H9 (cell line): ENCODE results near the gene FDX1. TPM values are rescaled to one million over a fixed set of nuclear protein-coding genes. Genes with fewer than 3 reads are reported as not detected.

ENCODE experiments used
- DNase-seq: peaks from one replicate; pipeline ENCODE4 v3.0.0-alpha.2; 2017
- H2AFZ ChIP-seq: one replicate; pipeline ENCODE4 v1.6.1; 2013; ENCODE audit warnings: mild to moderate bottlenecking, low read length, control low read depth, moderate library complexity
- H2AK5ac ChIP-seq: 2 replicates; pipeline ENCODE4 v1.6.1; 2013; ENCODE audit warnings: low read length, control low read depth, mixed read lengths; ENCODE audit not compliant: insufficient read length
- H2BK120ac ChIP-seq: one replicate; pipeline ENCODE4 v1.6.1; 2013; ENCODE audit warnings: low read depth, mild to moderate bottlenecking, low read length, control low read depth, inconsistent platforms; ENCODE audit not compliant: poor library complexity, severe bottlenecking
- H2BK12ac ChIP-seq: 2 replicates; pipeline ENCODE4 v1.6.1; 2013; ENCODE audit warnings: low read length, control low read depth, mixed read lengths, low read depth; ENCODE audit not compliant: insufficient read length
- H2BK15ac ChIP-seq: 2 replicates; pipeline ENCODE4 v1.6.1; 2013; ENCODE audit warnings: low read depth, low read length, control low read depth
- H2BK20ac ChIP-seq: one replicate; pipeline ENCODE4 v1.6.1; 2013; ENCODE audit warnings: low read depth, mild to moderate bottlenecking, low read length, control low read depth, inconsistent platforms; ENCODE audit not compliant: poor library complexity, severe bottlenecking
- H2BK5ac ChIP-seq: 2 replicates; pipeline ENCODE4 v1.6.1; 2013; ENCODE audit warnings: low read length, control low read depth, mixed read lengths; ENCODE audit not compliant: insufficient read length
- H3K14ac ChIP-seq: 2 replicates; pipeline ENCODE4 v1.6.1; 2013; ENCODE audit warnings: low read length, control low read depth; ENCODE audit not compliant: insufficient read depth
- H3K18ac ChIP-seq: 2 replicates; pipeline ENCODE4 v1.6.1; 2013; ENCODE audit warnings: low read depth, mild to moderate bottlenecking, mixed read lengths, low read length, control low read depth; ENCODE audit not compliant: insufficient read length
- H3K23ac ChIP-seq: 2 replicates; pipeline ENCODE4 v1.6.1; 2013; ENCODE audit warnings: low read length, control low read depth, mixed read lengths, low read depth; ENCODE audit not compliant: insufficient read length
- H3K23me2 ChIP-seq: 2 replicates; pipeline ENCODE4 v1.6.1; 2013; ENCODE audit warnings: low read depth, mild to moderate bottlenecking, mixed read lengths, low read length, control low read depth; ENCODE audit not compliant: insufficient read length, poor library complexity, severe bottlenecking
- H3K27ac ChIP-seq: 2 replicates; pipeline ENCODE4 v1.5.1; 2013; ENCODE audit warnings: low read length, control low read depth, mixed read lengths, low read depth; ENCODE audit not compliant: insufficient read length
- H3K27me3 ChIP-seq: 2 replicates; pipeline ENCODE4 v1.6.1; 2013; ENCODE audit warnings: low read length, control low read depth, inconsistent platforms; ENCODE audit not compliant: insufficient read depth
- H3K4ac ChIP-seq: 2 replicates; pipeline ENCODE4 v1.6.1; 2013; ENCODE audit warnings: low read depth, mild to moderate bottlenecking, control low read depth, inconsistent platforms, low read length, moderate library complexity
- H3K4me1 ChIP-seq: 2 replicates; pipeline ENCODE4 v1.6.1; 2013; ENCODE audit warnings: low read length, control low read depth, inconsistent platforms; ENCODE audit not compliant: insufficient read depth
- H3K4me2 ChIP-seq: 2 replicates; pipeline ENCODE4 v1.6.1; 2013; ENCODE audit warnings: low read length, control low read depth, mixed read lengths; ENCODE audit not compliant: insufficient read length, insufficient read depth
- H3K56ac ChIP-seq: 2 replicates; pipeline ENCODE4 v1.6.1; 2013; ENCODE audit warnings: low read depth, mild to moderate bottlenecking, mixed read lengths, low read length, control low read depth; ENCODE audit not compliant: insufficient read length
- H3K79me1 ChIP-seq: 2 replicates; pipeline ENCODE4 v1.6.1; 2013; ENCODE audit warnings: low read depth, mild to moderate bottlenecking, moderate library complexity, low read length, control low read depth, inconsistent platforms; ENCODE audit not compliant: insufficient read depth, poor library complexity, severe bottlenecking
- H3K79me2 ChIP-seq: 2 replicates; pipeline ENCODE4 v1.6.1; 2013; ENCODE audit warnings: low read length, control low read depth, inconsistent platforms; ENCODE audit not compliant: insufficient read depth
- H3K9ac ChIP-seq: 2 replicates; pipeline ENCODE4 v1.6.1; 2013; ENCODE audit warnings: low read length, control low read depth, mixed read lengths; ENCODE audit not compliant: insufficient read length; ENCODE audit errors: extremely low read depth
- H3K9me3 ChIP-seq: one replicate; pipeline ENCODE4 v1.6.1; 2013; ENCODE audit warnings: low read depth, low read length, inconsistent platforms; ENCODE audit not compliant: control insufficient read depth
- H3T11ph ChIP-seq: one replicate; pipeline ENCODE4 v1.6.1; 2013; ENCODE audit warnings: mild to moderate bottlenecking, low read length, control low read depth, inconsistent platforms
- H4K20me1 ChIP-seq: one replicate; pipeline ENCODE4 v1.6.1; 2013; ENCODE audit not compliant: control insufficient read depth, insufficient read length, insufficient read depth
- H4K5ac ChIP-seq: 2 replicates; pipeline ENCODE4 v1.6.1; 2013; ENCODE audit warnings: low read depth, mild to moderate bottlenecking, mixed read lengths, low read length, control low read depth; ENCODE audit not compliant: insufficient read length
- H4K8ac ChIP-seq: replicated peaks from 2 replicates; pipeline ENCODE4 v1.6.1; 2013; ENCODE audit warnings: low read length, control low read depth, mixed read lengths, low read depth; ENCODE audit not compliant: insufficient read length
- H4K91ac ChIP-seq: 2 replicates; pipeline ENCODE4 v1.6.1; 2013; ENCODE audit warnings: low read depth, mild to moderate bottlenecking, moderate library complexity, mixed read lengths, low read length, control low read depth; ENCODE audit not compliant: insufficient read length
- H3K27ac Mint-ChIP-seq, 3 experiments: 2 replicates in 2 of 3; 3 replicates in 1 of 3; pipeline ENCODE4 v1.8.0; 2020 to 2021; ENCODE audit warnings: mixed read lengths in 3 of 3, mild to moderate bottlenecking in 1 of 3, moderate library complexity in 1 of 3
- H3K27me3 Mint-ChIP-seq: 2 replicates; pipeline ENCODE4 v1.8.0; 2021; ENCODE audit warnings: low read depth, mild to moderate bottlenecking, moderate library complexity, mixed read lengths
- H3K36me3 Mint-ChIP-seq, 3 experiments: 2 replicates in 2 of 3; 3 replicates in 1 of 3; pipeline ENCODE4 v1.8.0; 2020 to 2021; ENCODE audit warnings: low read depth in 3 of 3, mixed read lengths in 3 of 3; ENCODE audit not compliant: insufficient read depth in 1 of 3
- H3K4me1 Mint-ChIP-seq, 2 experiments: 2 replicates each; pipeline ENCODE4 v1.8.0; 2020; ENCODE audit warnings: mixed read lengths in 2 of 2
- H3K4me3 Mint-ChIP-seq, 2 experiments: 2 replicates in 1 of 2; 3 replicates in 1 of 2; pipeline ENCODE4 v1.8.0; 2020 to 2021; ENCODE audit warnings: mild to moderate bottlenecking in 2 of 2, mixed read lengths in 2 of 2, moderate library complexity in 1 of 2
- H3K9me3 Mint-ChIP-seq, 2 experiments: 2 replicates in 1 of 2; 3 replicates in 1 of 2; pipeline ENCODE4 v1.8.0; 2020; ENCODE audit warnings: mild to moderate bottlenecking in 2 of 2, mixed read lengths in 2 of 2, moderate library complexity in 1 of 2
- CTCF ChIP-seq: fragments of 200-600 bp; sonication (generic); conservative IDR thresholded peaks from 3 replicates; pipeline ENCODE4 v1.8.0; 2021; ENCODE audit warnings: antibody characterized with exemption, mild to moderate bottlenecking
- WGBS: extraction: QIAGEN DNeasy Blood & Tissue Kit; methylation state at CpG from one replicate; pipeline ENCODE4 v1.1.7; 2013; ENCODE audit warnings: missing lambda C conversion rate, low lambda C conversion rate, mixed read lengths; ENCODE audit not compliant: insufficient read length; ENCODE audit errors: extremely low coverage; 5-methylcytosine and 5-hydroxymethylcytosine counted together
- total RNA-seq: library from RNA; stranded (reverse); gene quantifications from 2 replicates; pipeline ENCODE4 v1.2.1, GENCODE V29; 2021

FDX1 gene
- total RNA-seq, 1 experiment from 2014 or later, result 10.1 TPM

DNA sequence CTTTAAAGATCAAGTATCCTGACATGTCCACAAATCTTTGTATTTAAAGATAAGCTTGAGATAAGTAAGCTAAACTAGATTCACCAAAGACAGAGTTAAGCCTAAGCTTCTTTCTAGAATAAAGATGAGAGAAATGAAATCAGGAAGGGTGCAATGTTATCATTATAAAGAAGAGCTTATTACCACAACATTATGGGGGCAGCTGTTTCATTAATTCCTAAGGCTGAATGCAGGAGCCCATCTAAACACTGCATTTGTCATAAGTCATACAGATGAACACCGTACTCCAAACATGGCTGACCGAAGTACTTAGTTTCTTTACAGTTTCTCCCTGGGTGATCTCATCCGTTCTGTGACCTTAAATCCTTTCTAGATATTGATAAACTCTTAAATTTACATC is 16.3 kb downstream of the FDX1 start:
- no peak overlapping the region for H2BK12ac ChIP-seq
- H2AK5ac ChIP-seq, result no peak overlapping the region
- H2BK5ac ChIP-seq, result no peak overlapping the region
- no peak overlapping the region for H2BK120ac ChIP-seq
- H4K91ac ChIP-seq, result no peak overlapping the region
- H2AFZ ChIP-seq, result no peak overlapping the region
- H3K23me2 ChIP-seq, result no peaks in the 10 kb centered on the region
- H3K23ac ChIP-seq, result no peak overlapping the region
- no peak overlapping the region for H2BK20ac ChIP-seq
- Mint-ChIP-seq H3K27me3 (no peaks in the 10 kb centered on the region), H3K36me3 (peaks cover 19 to 38% (median 31%) of the 10 kb centered on the region in 3 experiments), H3K4me3 (no peak overlapping the region), H3K9me3 (peaks cover 5 to 6% of the 10 kb centered on the region in 2 experiments; a peak in 3 of 5 replicates), H3K27ac (no peak overlapping the region), H3K4me1 (peaks cover 0 to 3% of the 10 kb centered on the region in 2 experiments; a peak in 1 of 4 replicates)
- no peak overlapping the region for H3K4me2 ChIP-seq
- no peak overlapping the region for H3K56ac ChIP-seq
- no CpG with 5 or more reads among the region's 3 CpGs for WGBS
- H3K18ac ChIP-seq, result no peak overlapping the region
- H3K79me1 ChIP-seq, result no peaks in the 10 kb centered on the region
- no peak for DNase-seq
- no peaks in the 10 kb centered on the region for H3K27me3 ChIP-seq
- H3T11ph ChIP-seq, result no peak overlapping the region
- no peak overlapping the region for H3K27ac ChIP-seq
- no peak for TF ChIP-seq CTCF
- H4K5ac ChIP-seq, result no peak overlapping the region
- H3K4ac ChIP-seq, result no peak overlapping the region
- H4K8ac ChIP-seq, result no peak overlapping the region
- no peaks in the 10 kb centered on the region for H4K20me1 ChIP-seq
- H3K9ac ChIP-seq, result no peak overlapping the region
- no peak overlapping the region for H2BK15ac ChIP-seq
- H3K79me2 ChIP-seq, result no peaks in the 10 kb centered on the region
- H3K14ac ChIP-seq, result no peak overlapping the region
- H3K4me1 ChIP-seq, result no peaks in the 10 kb centered on the region
- no peaks in the 10 kb centered on the region for H3K9me3 ChIP-seq
